Endodermal cell (in vitro differentiated cells): ENCODE measurements around the gene NBL1. TPM values are rescaled to one million over a fixed set of nuclear protein-coding genes. Genes with fewer than 3 reads are reported as not detected.

Experiments used
- DNase-seq: peaks from one replicate; pipeline ENCODE4 v3.0.0-alpha.2; 2017
- H3K27ac ChIP-seq: 2 replicates; pipeline ENCODE4 v1.5.1; 2013; ENCODE audit warnings: mild to moderate bottlenecking, low read depth, low read length, moderate library complexity
- H3K27me3 ChIP-seq: 2 replicates; pipeline ENCODE4 v1.6.1; 2013; ENCODE audit warnings: mild to moderate bottlenecking, low read length, moderate library complexity; ENCODE audit not compliant: insufficient read depth, control insufficient read depth, poor library complexity, severe bottlenecking
- H3K36me3 ChIP-seq: 2 replicates; pipeline ENCODE4 v1.7.0; 2013; ENCODE audit warnings: mild to moderate bottlenecking, low read length, moderate library complexity; ENCODE audit not compliant: control insufficient read depth, insufficient read depth
- H3K4me1 ChIP-seq: one replicate; pipeline ENCODE4 v1.7.0; 2013; ENCODE audit warnings: low read length; ENCODE audit not compliant: control insufficient read depth, insufficient read depth
- H3K4me3 ChIP-seq: 2 replicates; pipeline ENCODE4 v1.5.1; 2013; ENCODE audit warnings: mild to moderate bottlenecking, low read length, moderate library complexity
- H3K9ac ChIP-seq: 2 replicates; pipeline ENCODE4 v1.6.1; 2013; ENCODE audit warnings: mild to moderate bottlenecking, low read length, moderate library complexity; ENCODE audit not compliant: poor library complexity, severe bottlenecking; ENCODE audit errors: extremely low read depth
- H3K9me3 ChIP-seq: 2 replicates; pipeline ENCODE4 v1.6.1; 2013; ENCODE audit warnings: mild to moderate bottlenecking, low read length, moderate library complexity; ENCODE audit not compliant: control insufficient read depth
- H3K27ac Mint-ChIP-seq: 2 replicates; pipeline ENCODE4 v1.8.0; 2020; ENCODE audit warnings: mixed read lengths
- H3K27me3 Mint-ChIP-seq: 2 replicates; pipeline ENCODE4 v1.8.0; 2021; ENCODE audit warnings: mild to moderate bottlenecking, mixed read lengths; ENCODE audit not compliant: insufficient read depth
- H3K36me3 Mint-ChIP-seq: 2 replicates; pipeline ENCODE4 v1.8.0; 2020; ENCODE audit warnings: low read depth, mixed read lengths
- H3K4me1 Mint-ChIP-seq: 2 replicates; pipeline ENCODE4 v1.8.0; 2020; ENCODE audit warnings: mixed read lengths
- H3K4me3 Mint-ChIP-seq: 2 replicates; pipeline ENCODE4 v1.8.0; 2020; ENCODE audit warnings: mild to moderate bottlenecking, moderate library complexity, mixed read lengths
- H3K9me3 Mint-ChIP-seq: 2 replicates; pipeline ENCODE4 v1.8.0; 2020; ENCODE audit warnings: mild to moderate bottlenecking, mixed read lengths
- CTCF ChIP-seq: fragments of 200-600 bp; sonication (generic); conservative IDR thresholded peaks from 2 replicates; pipeline ENCODE4 v1.5.0; 2021; ENCODE audit warnings: antibody characterized with exemption, mild to moderate bottlenecking
- WGBS, 2 experiments: methylation state at CpG; one replicate each; pipeline versions ENCODE4 v1.1.5 to v1.1.7; 2013; ENCODE audit warnings: missing lambda C conversion rate in 2 of 2, mixed read lengths in 1 of 2; ENCODE audit not compliant: insufficient coverage in 1 of 2, insufficient read length in 1 of 2; 5-methylcytosine and 5-hydroxymethylcytosine counted together
- total RNA-seq, 2 donors: library from RNA; stranded (reverse); fragmentation: NEBNext Ultra II Directional in 1 of 2; extraction: Animal tissue kit (Norgen Biotek cat#: 25700) in 1 of 2; gene quantifications; 2 replicates in 1 of 2; 3 replicates in 1 of 2; pipeline ENCODE4 v1.2.1, GENCODE V29; 2021

Gene NBL1
- total RNA-seq, 2 donors from 2014 or later, result 13.7 to 32.4 TPM

DNA sequence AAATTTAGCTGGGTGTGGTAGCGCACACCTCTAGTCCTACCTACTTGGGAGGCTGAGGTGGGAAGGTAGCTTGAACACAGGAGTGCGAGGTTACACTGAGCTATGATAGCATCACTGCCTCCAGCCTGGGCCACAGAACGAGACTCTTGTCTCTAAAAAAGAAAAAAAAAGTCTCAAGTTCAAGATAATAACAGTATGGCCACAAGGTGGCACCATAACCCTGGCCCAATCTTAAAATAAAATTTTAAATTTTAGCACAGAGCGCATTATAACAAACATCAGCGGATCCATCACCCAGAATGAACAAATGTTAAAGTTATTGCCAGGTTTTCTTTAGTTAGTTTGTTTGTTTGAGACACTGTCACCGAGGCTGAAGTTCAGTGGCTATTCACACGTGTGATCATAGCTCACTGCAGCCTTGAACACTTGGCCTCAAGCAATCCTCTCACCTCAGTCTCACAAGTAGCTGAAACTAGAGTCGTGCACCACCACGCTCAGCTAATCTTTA is 17.7 kb downstream of the NBL1 start:
- Histone ChIP-seq H3K4me1 (peaks cover 4% of the 10 kb centered on the region), H3K4me3 (no peak overlapping the region), H3K27me3 (peaks cover 50% of the 10 kb centered on the region), H3K27ac (no peak overlapping the region), H3K9ac (no peak overlapping the region), H3K36me3 (peaks cover 3% of the 10 kb centered on the region), H3K9me3 (no peaks in the 10 kb centered on the region)
- H3K36me3 Mint-ChIP-seq, result no peaks in the 10 kb centered on the region
- peaks cover 14% of the 10 kb centered on the region for H3K4me1 Mint-ChIP-seq
- H3K27ac Mint-ChIP-seq, result no peak overlapping the region
- peak; percentile 88 for TF ChIP-seq CTCF
- no peak overlapping the region for H3K4me3 Mint-ChIP-seq
- no peaks in the 10 kb centered on the region for H3K9me3 Mint-ChIP-seq
- no peak for DNase-seq
- WGBS, 2 experiments, result 13 to 32% methylated on average over 4 to 8 of the region's 9 CpGs
- peaks cover 50% of the 10 kb centered on the region for H3K27me3 Mint-ChIP-seq

DNA sequence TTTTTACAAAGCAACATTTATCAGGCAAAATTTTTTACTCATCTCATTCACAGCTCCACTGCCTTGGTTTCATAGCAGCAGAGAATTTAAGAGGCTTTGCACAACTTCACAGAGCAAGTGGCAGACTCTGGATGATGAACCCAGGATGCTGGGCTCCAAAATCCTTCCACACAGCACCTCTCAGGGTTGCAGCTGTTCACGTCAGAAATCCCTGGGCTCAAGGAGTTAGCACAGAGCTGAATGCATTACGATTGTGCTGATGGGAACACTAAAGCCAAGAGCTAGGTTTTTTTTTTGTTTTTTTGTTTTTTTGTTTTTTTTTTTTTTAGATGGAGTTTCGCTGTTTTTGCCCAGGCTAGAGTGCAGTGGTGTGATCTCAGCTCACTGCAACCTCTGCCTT is 18.2 kb downstream of the NBL1 start:
- no peak overlapping the region for H3K27ac ChIP-seq
- no peak for TF ChIP-seq CTCF
- no peak for DNase-seq
- no peaks in the 10 kb centered on the region for H3K9me3 Mint-ChIP-seq
- no peaks in the 10 kb centered on the region for H3K36me3 ChIP-seq
- no peaks in the 10 kb centered on the region for H3K36me3 Mint-ChIP-seq
- H3K4me1 ChIP-seq, result peaks cover 4% of the 10 kb centered on the region
- no peaks in the 10 kb centered on the region for H3K9me3 ChIP-seq
- WGBS, 2 experiments, result 84% methylated on average over 3 of the region's 3 CpGs; no CpG with 5 or more reads in 1 of the 2 experiments
- no peak overlapping the region for H3K4me3 Mint-ChIP-seq
- H3K4me1 Mint-ChIP-seq, result peaks cover 14% of the 10 kb centered on the region
- H3K4me3 ChIP-seq, result no peak overlapping the region
- H3K27me3 ChIP-seq, result peaks cover 55% of the 10 kb centered on the region
- no peak overlapping the region for H3K9ac ChIP-seq
- peaks cover 55% of the 10 kb centered on the region for H3K27me3 Mint-ChIP-seq
- H3K27ac Mint-ChIP-seq, result no peak overlapping the region

DNA sequence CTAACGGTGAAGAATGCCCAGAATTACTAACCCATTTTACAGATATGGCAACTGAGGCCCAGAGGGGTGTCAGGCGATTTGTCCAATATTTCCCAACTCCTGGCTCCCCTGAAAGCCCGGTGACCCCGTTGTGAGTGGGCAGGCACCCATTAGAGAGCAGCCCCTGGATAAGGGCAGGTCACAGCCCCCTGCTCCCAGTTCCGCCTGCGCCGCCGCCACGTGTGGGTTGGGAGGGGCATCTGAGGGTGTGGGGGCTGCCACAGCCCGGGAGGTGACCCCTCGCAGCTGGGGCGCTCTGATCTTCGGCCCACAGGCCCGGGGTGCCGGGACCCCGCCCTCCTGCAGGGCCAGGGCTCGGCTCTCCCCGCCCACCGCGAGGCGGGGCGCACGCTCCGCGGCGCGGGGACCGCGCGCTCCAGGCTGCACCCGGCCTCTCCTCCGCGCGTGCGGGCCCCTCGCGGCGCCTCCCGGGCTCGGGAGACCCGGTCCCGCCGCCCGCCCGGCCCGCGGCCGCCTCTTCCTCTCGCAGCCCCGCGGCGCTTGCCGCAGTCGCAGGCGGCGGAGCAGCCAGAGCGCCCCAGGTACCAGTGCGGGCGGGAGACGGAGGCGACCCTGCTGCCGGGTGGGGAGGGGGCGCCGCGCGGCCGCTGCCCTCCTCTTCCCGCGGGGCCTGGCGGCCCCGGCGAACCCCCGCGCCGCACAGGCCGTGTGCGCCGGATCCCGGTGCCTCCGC is 20.5 kb downstream of the NBL1 start, which contains the start of gene HTR6:
Gene HTR6 (plus strand): TSS at position 423 of the 733 bp plus-strand sequence. CDS start 879 bp downstream, outside the sequence.
- H3K4me1 Mint-ChIP-seq, result peaks cover 9% of the 10 kb centered on the region
- H3K27ac Mint-ChIP-seq, result no peak within 1 kb of the TSS
- H3K9me3 Mint-ChIP-seq, result no peaks in the 10 kb centered on the region
- H3K4me3 Mint-ChIP-seq, result peak within 1 kb of the TSS; percentile 37
- DNase-seq, result no peak
- H3K4me1 ChIP-seq, result peaks cover 4% of the 10 kb centered on the region
- no peak within 1 kb of the TSS for H3K4me3 ChIP-seq
- H3K9ac ChIP-seq, result no peak within 1 kb of the TSS
- peaks cover 77% of the 10 kb centered on the region for H3K27me3 Mint-ChIP-seq
- no peak within 1 kb of the TSS for H3K27ac ChIP-seq
- no peaks in the 10 kb centered on the region for H3K36me3 Mint-ChIP-seq
- 6 to 31% methylated on average over 9 to 80 of the region's 80 CpGs for WGBS, 2 experiments
- H3K27me3 ChIP-seq, result peaks cover 78% of the 10 kb centered on the region
- H3K9me3 ChIP-seq, result no peaks in the 10 kb centered on the region
- no peak for TF ChIP-seq CTCF
- no peaks in the 10 kb centered on the region for H3K36me3 ChIP-seq
